Measurements from ENCODE around the gene ATP1A1.

Gene ATP1A1

GRCh38 chr1:116433275-116434257, 60.5 kb downstream of the ATP1A1 start:
- DNase-seq (ENCODE audit: insufficient read length, low spot score) (no peak), FAIRE-seq (no peak)
- TF ChIP-seq CTCF (IDR thresholded peaks at IDR 0.05; ENCODE audit: insufficient read depth, missing control alignments): no peak

- DNase-seq (ENCODE audit: insufficient read length, low spot score) (no peak), FAIRE-seq (no peak)
- no peak for TF ChIP-seq CTCF (IDR thresholded peaks at IDR 0.05; ENCODE audit: insufficient read depth, missing control alignments)
These were observed 61.8 kb downstream of the ATP1A1 start for GRCh38 chr1:116434849-116435248.

- FAIRE-seq (no peak), DNase-seq (ENCODE audit: insufficient read length, low spot score) (no peak)
- TF ChIP-seq CTCF (IDR thresholded peaks at IDR 0.05; ENCODE audit: insufficient read depth, missing control alignments): no peak
These were observed 63.0 kb downstream of the ATP1A1 start for GRCh38 chr1:116435806-116436610.

- FAIRE-seq (no peak), DNase-seq (ENCODE audit: insufficient read length, low spot score) (no peak)
- no peak for TF ChIP-seq CTCF (IDR thresholded peaks at IDR 0.05; ENCODE audit: insufficient read depth, missing control alignments)
These were observed 63.5 kb downstream of the ATP1A1 start for GRCh38 chr1:116436611-116436970.

GRCh38 chr1:116439701-116440100, 66.7 kb downstream of the ATP1A1 start:
- TF ChIP-seq CTCF (IDR thresholded peaks at IDR 0.05; ENCODE audit: insufficient read depth, missing control alignments): no peak
- no peak for FAIRE-seq

GRCh38 chr1:116440731-116441130, 67.7 kb downstream of the ATP1A1 start:
- DNase-seq (ENCODE audit: insufficient read length, low spot score): no peak
- no peak for TF ChIP-seq CTCF (IDR thresholded peaks at IDR 0.05; ENCODE audit: insufficient read depth, missing control alignments)
- no peak for FAIRE-seq

More at GRCh38 chr1:116439701-116440100, 66.7 kb downstream of the ATP1A1 start:
- DNase-seq (ENCODE audit: insufficient read length, low spot score): no peak
